Common myeloid progenitor, CD34-positive (primary cell): ENCODE measurements around the gene CC2D1A.

Experiments used
- CTCF ChIA-PET: fragments of 350-600 bp; sonication (Branson Sonifier 250); formaldehyde crosslinking; loops from one replicate; lab custom pipeline; 2021; ENCODE audit warnings: antibody characterized with exemption; lab: Charles Lee
- POLR2A ChIA-PET: fragments of 350-600 bp; sonication (Branson Sonifier 250); formaldehyde crosslinking; loops from one replicate; lab custom pipeline; 2021; ENCODE audit warnings: antibody characterized with exemption; lab: Charles Lee
- DNase-seq, 3 donors: peaks; one replicate each; pipeline versions ENCODE4 v3.0.0 to v3.0.0-alpha.2; 2013
- H3K27ac ChIP-seq, 2 experiments: 1 replicate in 1 of 2; 2 replicates in 1 of 2; pipeline ENCODE4 v1.7.0; 2013; ENCODE audit warnings: inconsistent platforms in 2 of 2, low read length in 2 of 2, mild to moderate bottlenecking in 2 of 2, low read depth in 1 of 2, moderate library complexity in 1 of 2; ENCODE audit not compliant: severe bottlenecking in 2 of 2, insufficient read depth in 1 of 2, poor library complexity in 1 of 2
- H3K27me3 ChIP-seq, 5 experiments: replicated peaks in 2 of 5; 1 replicate in 3 of 5; 2 replicates in 2 of 5; pipeline versions ENCODE4 v1.6.1 to v1.7.0; 2013; ENCODE audit warnings: low read length in 4 of 5, mild to moderate bottlenecking in 2 of 5, moderate library complexity in 2 of 5, inconsistent platforms in 1 of 5; ENCODE audit not compliant: insufficient read depth in 5 of 5, control insufficient read depth in 4 of 5
- H3K36me3 ChIP-seq, 4 experiments: 1 replicate in 2 of 4; 2 replicates in 2 of 4; pipeline versions ENCODE4 v1.6.1 to v1.7.0; 2013; ENCODE audit warnings: low read length in 3 of 4, control low read depth in 1 of 4, mild to moderate bottlenecking in 1 of 4; ENCODE audit not compliant: control insufficient read depth in 4 of 4, insufficient read depth in 4 of 4
- H3K4me1 ChIP-seq, 4 experiments: 1 replicate in 3 of 4; 2 replicates in 1 of 4; pipeline versions ENCODE4 v1.6.1 to v1.7.1; 2013; ENCODE audit warnings: low read length in 3 of 4, mild to moderate bottlenecking in 3 of 4, control low read depth in 1 of 4, inconsistent platforms in 1 of 4, moderate library complexity in 1 of 4; ENCODE audit not compliant: control insufficient read depth in 4 of 4, insufficient read depth in 4 of 4; ENCODE audit errors: control extremely low read depth in 1 of 4
- H3K4me3 ChIP-seq, 7 experiments: 1 replicate in 4 of 7; 2 replicates in 3 of 7; pipeline versions ENCODE4 v1.5.1 to v1.7.0; 2013; ENCODE audit warnings: mild to moderate bottlenecking in 7 of 7, low read length in 6 of 7, moderate library complexity in 6 of 7, inconsistent platforms in 2 of 7, low read depth in 2 of 7, control low read depth in 1 of 7; ENCODE audit not compliant: insufficient read depth in 4 of 7, control insufficient read depth in 1 of 7; ENCODE audit errors: extremely low read depth in 1 of 7
- H3K9me3 ChIP-seq, 5 experiments: 1 replicate in 4 of 5; 2 replicates in 1 of 5; pipeline versions ENCODE4 v1.6.1 to v1.7.1; 2013; ENCODE audit warnings: low read length in 4 of 5, mild to moderate bottlenecking in 2 of 5, inconsistent platforms in 1 of 5, low read depth in 1 of 5, moderate library complexity in 1 of 5; ENCODE audit not compliant: control insufficient read depth in 4 of 5, insufficient read depth in 2 of 5; ENCODE audit errors: control extremely low read depth in 1 of 5
- WGBS: methylation state at CpG from one replicate; pipeline ENCODE4 v1.1.5; 2013; ENCODE audit not compliant: insufficient coverage; 5-methylcytosine and 5-hydroxymethylcytosine counted together

Gene CC2D1A

GRCh38 chr19:13887517-13887916 is 18.5 kb upstream of the CC2D1A start:
- no peaks in the 10 kb centered on the region for H3K36me3 ChIP-seq
- ChIA-PET CTCF (no interaction called here), POLR2A (interaction anchor here (1.1 kb wide), 1 partner anchor 14 kb away, joined by 3 read pairs; no protein-coding TSS in a partner anchor)
- DNase-seq: no peak
- WGBS: 89% methylated on average over 5 of the region's 5 CpGs
- H3K27ac ChIP-seq: no peak overlapping the region
- H3K9me3 ChIP-seq: no peaks in the 10 kb centered on the region
- H3K27me3 ChIP-seq: no peaks in the 10 kb centered on the region
- no peak overlapping the region for H3K4me3 ChIP-seq
- peaks cover under 1 to 40% (median 28%) of the 10 kb centered on the region in 4 experiments for H3K4me1 ChIP-seq

GRCh38 chr19:13888281-13888680 is 17.7 kb upstream of the CC2D1A start:
- Histone ChIP-seq H3K36me3 (no peaks in the 10 kb centered on the region), H3K4me1 (peaks cover 0 to 35% (median 26%) of the 10 kb centered on the region in 4 experiments), H3K27ac (no peak overlapping the region), H3K9me3 (no peaks in the 10 kb centered on the region), H3K4me3 (no peak overlapping the region), H3K27me3 (no peaks in the 10 kb centered on the region)
- no peak for DNase-seq
- 94% methylated on average over 12 of the region's 16 CpGs for WGBS
- POLR2A ChIA-PET: no interaction called here
- CTCF ChIA-PET: no interaction called here

- 97% methylated on average over 12 of the region's 13 CpGs for WGBS
- Histone ChIP-seq H3K36me3 (no peaks in the 10 kb centered on the region), H3K27me3 (no peaks in the 10 kb centered on the region), H3K4me3 (no peak overlapping the region), H3K27ac (no peak overlapping the region), H3K4me1 (peaks cover 0 to 23% (median 18%) of the 10 kb centered on the region in 4 experiments), H3K9me3 (no peaks in the 10 kb centered on the region)
- no peak for DNase-seq
- ChIA-PET CTCF (no interaction called here), POLR2A (interaction anchor here (0.5 kb wide), 1 partner anchor 139 kb away, joined by 5 read pairs; no protein-coding TSS in a partner anchor)
Measured at GRCh38 chr19:13890136-13890535, 15.9 kb upstream of the CC2D1A start.

- Histone ChIP-seq H3K4me3 (no peak overlapping the region), H3K27me3 (no peaks in the 10 kb centered on the region), H3K9me3 (no peaks in the 10 kb centered on the region), H3K4me1 (peaks cover 0 to 8% (median 4%) of the 10 kb centered on the region in 4 experiments), H3K27ac (no peak overlapping the region), H3K36me3 (no peaks in the 10 kb centered on the region)
- POLR2A ChIA-PET: interaction anchor here (0.6 kb wide), 1 partner anchor 1577 kb away, joined by 4 read pairs; no protein-coding TSS in a partner anchor
- WGBS: 58% methylated on average over 8 of the region's 9 CpGs
- DNase-seq: no peak
- CTCF ChIA-PET: interaction anchor here (0.6 to 2.2 kb wide), 7 partner anchors 10 to 238 kb away, joined by 3 to 6 read pairs (median 3); no protein-coding TSS in a partner anchor
Measured at GRCh38 chr19:13892870-13893269, 13.1 kb upstream of the CC2D1A start.

- H3K4me3 ChIP-seq: no peak overlapping the region
- CTCF ChIA-PET: interaction anchor here (1.0 to 2.2 kb wide), 4 partner anchors 8 to 219 kb away, joined by 3 to 6 read pairs (median 4); no protein-coding TSS in a partner anchor
- POLR2A ChIA-PET: no interaction called here
- no peaks in the 10 kb centered on the region for H3K36me3 ChIP-seq
- H3K27ac ChIP-seq: no peak overlapping the region
- H3K27me3 ChIP-seq: no peaks in the 10 kb centered on the region
- H3K9me3 ChIP-seq: no peaks in the 10 kb centered on the region
- no peak for DNase-seq
- WGBS: 100% methylated on average over 1 of the region's 5 CpGs
- H3K4me1 ChIP-seq: peaks cover 0 to 8% (median 4%) of the 10 kb centered on the region in 4 experiments
Measured at GRCh38 chr19:13894552-13894951, 11.4 kb upstream of the CC2D1A start.

- Histone ChIP-seq H3K27ac (no peak overlapping the region), H3K4me3 (no peak overlapping the region), H3K4me1 (peaks cover 0 to 8% (median 4%) of the 10 kb centered on the region in 4 experiments), H3K27me3 (no peaks in the 10 kb centered on the region), H3K9me3 (no peaks in the 10 kb centered on the region), H3K36me3 (no peaks in the 10 kb centered on the region)
- no peak for DNase-seq
- ChIA-PET POLR2A (no interaction called here), CTCF (interaction anchor here (0.6 kb wide), 1 partner anchor 35 kb away, joined by 3 read pairs; no protein-coding TSS in a partner anchor)
- WGBS: no CpG with 5 or more reads among the region's 2 CpGs
Measured at GRCh38 chr19:13896227-13896626, 9.8 kb upstream of the CC2D1A start.

- no peaks in the 10 kb centered on the region for H3K9me3 ChIP-seq
- no peak overlapping the region for H3K27ac ChIP-seq
- H3K4me1 ChIP-seq: peaks cover 0 to 4% (median 2%) of the 10 kb centered on the region in 4 experiments
- POLR2A ChIA-PET: no interaction called here
- DNase-seq: no peak
- no peak overlapping the region for H3K4me3 ChIP-seq
- 97% methylated on average over 10 of the region's 10 CpGs for WGBS
- no peaks in the 10 kb centered on the region for H3K27me3 ChIP-seq
- no peaks in the 10 kb centered on the region for H3K36me3 ChIP-seq
- CTCF ChIA-PET: interaction anchor here (0.8 to 1.6 kb wide), 5 partner anchors 12 to 173 kb away, joined by 3 to 4 read pairs (median 3); partner anchors contain the start of gene MISP3
Measured at GRCh38 chr19:13899393-13899792, 6.6 kb upstream of the CC2D1A start.
